Measurements from ENCODE around the gene TANGO6.

- no peak for TF ChIP-seq SP1 (IDR thresholded peaks at IDR 0.05; ENCODE audit: low read depth, low read length)
- no peak for TF ChIP-seq GABPA (IDR thresholded peaks at IDR 0.05; ENCODE audit: low read depth)
- no peak for TF ChIP-seq POLR2A (IDR thresholded peaks at IDR 0.05; ENCODE audit: low read depth, low read length)
- no peak for TF ChIP-seq KAT2A (conservative IDR thresholded peaks at IDR 0.05; ENCODE audit: control insufficient read depth, low read depth, low read length)
- no peak for TF ChIP-seq MAX (IDR thresholded peaks at IDR 0.05; ENCODE audit: low read depth, low read length)
- TF ChIP-seq CTCF (IDR thresholded peaks at IDR 0.05 in 2 of 3, conservative IDR thresholded peaks at IDR 0.05 in 1 of 3; ENCODE audit: control insufficient read depth in 2 of 3, extremely low read depth in 1 of 3, insufficient read depth in 1 of 3, low read depth in 3 of 3, low read length in 3 of 3), result no peak
- TF ChIP-seq CEBPB (IDR thresholded peaks at IDR 0.05; ENCODE audit: borderline replicate concordance in 1 of 2, low read depth in 2 of 2, low read length in 2 of 2), result no peak
- no peak for TF ChIP-seq REST (IDR thresholded peaks at IDR 0.05; ENCODE audit: low read depth, low read length)
- no peak for TF ChIP-seq EP300 (IDR thresholded peaks at IDR 0.05; ENCODE audit: borderline replicate concordance in 1 of 2, control insufficient read depth in 1 of 2, low read depth in 2 of 2, low read length in 2 of 2)
- no peak for TF ChIP-seq POLR2AphosphoS5 (IDR thresholded peaks at IDR 0.05; ENCODE audit: low read length)
- TF ChIP-seq, protein P1, sequence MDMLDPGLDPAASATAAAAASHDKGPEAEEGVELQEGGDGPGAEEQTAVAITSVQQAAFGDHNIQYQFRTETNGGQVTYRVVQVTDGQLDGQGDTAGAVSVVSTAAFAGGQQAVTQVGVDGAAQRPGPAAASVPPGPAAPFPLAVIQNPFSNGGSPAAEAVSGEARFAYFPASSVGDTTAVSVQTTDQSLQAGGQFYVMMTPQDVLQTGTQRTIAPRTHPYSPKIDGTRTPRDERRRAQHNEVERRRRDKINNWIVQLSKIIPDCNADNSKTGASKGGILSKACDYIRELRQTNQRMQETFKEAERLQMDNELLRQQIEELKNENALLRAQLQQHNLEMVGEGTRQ (IDR thresholded peaks at IDR 0.05; ENCODE audit: borderline replicate concordance, low read depth, low read length), result no peak
- no peak for TF ChIP-seq SRF (IDR thresholded peaks at IDR 0.05; ENCODE audit: low read depth in 2 of 2, low read length in 2 of 2)
Observed at GRCh38 chr16:68980695-68981315, 137.5 kb downstream of the TANGO6 start.
